ENCODE measurements around the gene B3GALT6. TPM values are rescaled to one million over a fixed set of nuclear protein-coding genes. Genes with fewer than 3 reads are reported as not detected.
"Not testable (repeated sequence)": the region's sequence is repeated elsewhere in the genome, so short reads cannot be mapped to it uniquely, and the experiment has no call there.

Gene B3GALT6
- total and polyA plus RNA-seq, 2 donors (not counting 1 experiment from before 2014, with no cell fraction given): 17.9 to 19.3 TPM

GRCh38 chr1:1246577-1247340 is 14.7 kb downstream of the B3GALT6 start, which contains the start of gene C1QTNF12:
Gene C1QTNF12, minus strand, starts transcription at chr1:1246722. Its CDS starts 32 bp downstream, at chr1:1246690.
- Histone ChIP-seq H3K79me2 (ENCODE audit: control insufficient read depth, insufficient read depth, low read length) (no peaks in the 10 kb centered on the region), H3K9ac (ENCODE audit: insufficient read depth, low read length) (no peak within 1 kb of the TSS), H3K27me3 (ENCODE audit: control insufficient read depth, insufficient read depth, low read length) (no peaks in the 10 kb centered on the region), H3K4me2 (ENCODE audit: extremely low read depth, insufficient read depth, low read length) (no peak within 1 kb of the TSS), H3K4me1 (ENCODE audit: control insufficient read depth, extremely low read depth, insufficient read depth, low read length) (no peaks in the 10 kb centered on the region), H3K36me3 (ENCODE audit: control insufficient read depth, insufficient read depth, low read length) (no peaks in the 10 kb centered on the region), H3K4me3 (replicated peaks in 1 of 4; ENCODE audit: control extremely low read depth in 1 of 4, insufficient read depth in 1 of 4, low read depth in 3 of 4, low read length in 4 of 4) (no peak within 1 kb of the TSS), H4K20me1 (ENCODE audit: control insufficient read depth, extremely low read depth, insufficient read depth, low read length) (no peaks in the 10 kb centered on the region), H2AFZ (ENCODE audit: low read length) (no peak within 1 kb of the TSS), H3K9me3 (ENCODE audit: control insufficient read depth, insufficient read depth, low read depth, low read length) (no peaks in the 10 kb centered on the region), H3K27ac (ENCODE audit: insufficient read depth, low read length) (no peak within 1 kb of the TSS)
- TF ChIP-seq CTCF (conservative IDR thresholded peaks at IDR 0.05 in 1 of 2, IDR thresholded peaks at IDR 0.05 in 1 of 2; ENCODE audit: low read depth in 1 of 2, low read length in 2 of 2): no peak
- TF ChIP-seq EZH2 (IDR thresholded peaks at IDR 0.05; ENCODE audit: low read length, missing control alignments): no peak
- no peak for DNase-seq (ENCODE audit: low read depth in 2 of 2)

GRCh38 chr1:1247341-1247913 is 15.4 kb downstream of the B3GALT6 start:
- DNase-seq (ENCODE audit: low read depth in 2 of 2): no peak
- Histone ChIP-seq H4K20me1 (ENCODE audit: control insufficient read depth, extremely low read depth, insufficient read depth, low read length) (no peaks in the 10 kb centered on the region), H3K27ac (ENCODE audit: insufficient read depth, low read length) (no peak overlapping the region), H3K36me3 (ENCODE audit: control insufficient read depth, insufficient read depth, low read length) (no peaks in the 10 kb centered on the region), H3K9me3 (ENCODE audit: control insufficient read depth, insufficient read depth, low read depth, low read length) (no peaks in the 10 kb centered on the region), H3K4me2 (ENCODE audit: extremely low read depth, insufficient read depth, low read length) (no peak overlapping the region), H3K4me1 (ENCODE audit: control insufficient read depth, extremely low read depth, insufficient read depth, low read length) (no peaks in the 10 kb centered on the region), H3K79me2 (ENCODE audit: control insufficient read depth, insufficient read depth, low read length) (no peaks in the 10 kb centered on the region), H2AFZ (ENCODE audit: low read length) (no peak overlapping the region), H3K9ac (ENCODE audit: insufficient read depth, low read length) (no peak overlapping the region), H3K27me3 (ENCODE audit: control insufficient read depth, insufficient read depth, low read length) (no peaks in the 10 kb centered on the region), H3K4me3 (replicated peaks in 1 of 4; ENCODE audit: control extremely low read depth in 1 of 4, insufficient read depth in 1 of 4, low read depth in 3 of 4, low read length in 4 of 4) (no peak overlapping the region)
- TF ChIP-seq CTCF (conservative IDR thresholded peaks at IDR 0.05 in 1 of 2, IDR thresholded peaks at IDR 0.05 in 1 of 2; ENCODE audit: low read depth in 1 of 2, low read length in 2 of 2): no peak

- DNase-seq (ENCODE audit: low read depth in 2 of 2); H3K4me3 ChIP-seq (replicated peaks in 1 of 4; ENCODE audit: control extremely low read depth in 1 of 4, insufficient read depth in 1 of 4, low read depth in 3 of 4, low read length in 4 of 4); H3K9ac ChIP-seq (ENCODE audit: insufficient read depth, low read length): not testable (repeated sequence)
Measured at GRCh38 chr1:1248009-1248913, 16.2 kb downstream of the B3GALT6 start.

More at GRCh38 chr1:1248009-1248913, 16.2 kb downstream of the B3GALT6 start:
- H3K27ac ChIP-seq (ENCODE audit: insufficient read depth, low read length); H3K27me3 ChIP-seq (ENCODE audit: control insufficient read depth, insufficient read depth, low read length); H3K36me3 ChIP-seq (ENCODE audit: control insufficient read depth, insufficient read depth, low read length); H3K79me2 ChIP-seq (ENCODE audit: control insufficient read depth, insufficient read depth, low read length); H4K20me1 ChIP-seq (ENCODE audit: control insufficient read depth, extremely low read depth, insufficient read depth, low read length); H2AFZ ChIP-seq (ENCODE audit: low read length); H3K4me2 ChIP-seq (ENCODE audit: extremely low read depth, insufficient read depth, low read length); H3K9me3 ChIP-seq (ENCODE audit: control insufficient read depth, insufficient read depth, low read depth, low read length); H3K4me1 ChIP-seq (ENCODE audit: control insufficient read depth, extremely low read depth, insufficient read depth, low read length): not testable (repeated sequence)

All from fibroblast of lung (primary cell).